Panc1 (cell line): ENCODE data around the gene EMX2. TPM values are rescaled to one million over a fixed set of nuclear protein-coding genes. Genes with fewer than 3 reads are reported as not detected.

Source experiments
- ATAC-seq: fragments of 200-7000 bp; cut with Tn5 transposase; 2 replicates; pipeline ENCODE4 v1.9.1; 2020; ENCODE audit warnings: mild to moderate bottlenecking, moderate library complexity
- Bru-seq: library from RNA; stranded (reverse); fragments of 400-500 nt; gene quantifications from one replicate; lab custom pipeline; 2021; lab: Mats Ljungman, UMichigan
- BruChase-seq, 2 experiments: library from RNA; stranded (reverse); fragments of 400-500 nt; gene quantifications; one replicate each; lab custom pipeline; 2021; lab: Mats Ljungman, UMichigan
- BruUV-seq: library from RNA; stranded (reverse); fragments of 400-500 nt; replicated peaks from 2 replicates; lab custom pipeline; 2021; lab: Mats Ljungman, UMichigan
- CTCF ChIA-PET: fragments of 300-600 bp; sonication (Branson Sonifier 250); formaldehyde crosslinking; loops from one replicate; lab custom pipeline; 2022; ENCODE audit warnings: antibody characterized with exemption; lab: Charles Lee
- POLR2A ChIA-PET: fragments of 300-600 bp; sonication (Branson Sonifier 250); formaldehyde crosslinking; loops from one replicate; lab custom pipeline; 2022; ENCODE audit warnings: antibody characterized with exemption; lab: Charles Lee
- DNase-seq: peaks from one replicate; pipeline ENCODE4 v3.0.0-alpha.2; 2010; ENCODE audit warnings: low read depth, low spot score
- H3K27ac ChIP-seq: 2 replicates; pipeline ENCODE4 v1.5.1; 2011; ENCODE audit warnings: mild to moderate bottlenecking, low read length, inconsistent platforms
- H3K27me3 ChIP-seq: fragments of 200-500 bp; sonication (Bioruptor generic); 2 replicates; pipeline ENCODE4 v1.6.0; 2014; ENCODE audit warnings: low read length, inconsistent platforms; ENCODE audit not compliant: control insufficient read depth, insufficient read depth
- H3K36me3 ChIP-seq: fragments of 200-500 bp; sonication (Bioruptor generic); 2 replicates; pipeline ENCODE4 v1.5.1; 2014; ENCODE audit warnings: inconsistent platforms, mild to moderate bottlenecking, low read length, moderate library complexity; ENCODE audit not compliant: control insufficient read depth, insufficient read depth
- H3K4me1 ChIP-seq: 2 replicates; pipeline ENCODE4 v1.5.1; 2011; ENCODE audit warnings: inconsistent platforms, mild to moderate bottlenecking, low read length, moderate library complexity; ENCODE audit not compliant: control insufficient read depth, insufficient read depth
- H3K4me3 ChIP-seq, 2 experiments: 2 replicates each; pipeline ENCODE4 v1.5.1; 2011 to 2012; ENCODE audit warnings: low read depth in 2 of 2, low read length in 2 of 2, mild to moderate bottlenecking in 2 of 2, inconsistent platforms in 1 of 2, moderate library complexity in 1 of 2
- H3K9me3 ChIP-seq: fragments of 200-500 bp; sonication (Bioruptor generic); 2 replicates; pipeline ENCODE4 v1.5.1; 2014; ENCODE audit warnings: low read depth, mild to moderate bottlenecking, inconsistent platforms, low read length, moderate library complexity; ENCODE audit not compliant: control insufficient read depth, insufficient read depth
- POLR2AphosphoS5 ChIP-seq: IDR thresholded peaks from 2 replicates; pipeline ENCODE4 v1.6.1; 2012; ENCODE audit warnings: mild to moderate bottlenecking, low read depth, low read length, moderate library complexity
- SIN3A ChIP-seq: IDR thresholded peaks from 2 replicates; pipeline ENCODE4 v1.6.1; 2012; ENCODE audit warnings: low read depth, mild to moderate bottlenecking, low read length, moderate library complexity, borderline replicate concordance; ENCODE audit not compliant: insufficient read depth
- TCF7L2 ChIP-seq: IDR thresholded peaks from 2 replicates; pipeline ENCODE4 v1.6.1; 2011; ENCODE audit warnings: mild to moderate bottlenecking, low read depth, low read length, inconsistent platforms
- in situ Hi-C: cut with HindIII; loops from 2 replicates; pipeline ENCODE4 v1.10.0; 2016; ENCODE audit warnings: low sequenced_read_pairs, low pct_unique_long_range_greater_than_20kb
- intact Hi-C: fragments of 100-400 bp; cut with micrococcal nuclease; formaldehyde crosslinking; loops from one replicate; pipeline ENCODE4 v1.10.0; 2022; ENCODE audit not compliant: unreplicated experiment
- long read RNA-seq: library from polyadenylated mRNA; unstranded; transcript quantifications from one replicate; pipeline ENCODE4 v2.0.0, GENCODE V29; 2021; ENCODE audit not compliant: unreplicated experiment
- polyA plus RNA-seq: library from polyadenylated mRNA; unstranded; fragments of >200 nt; gene quantifications from one replicate; pipeline ENCODE4 v1.2.1, GENCODE V29; 2012; ENCODE audit warnings: missing spikeins; ENCODE audit not compliant: insufficient read length
- total RNA-seq: library from RNA; stranded (reverse); gene quantifications from one replicate; pipeline ENCODE4 v1.2.1, GENCODE V29; 2021; ENCODE audit not compliant: unreplicated experiment
- TF ChIP-seq, protein P1 (sequence below): fragments of 450-650 bp; IDR thresholded peaks from 2 replicates; pipeline ENCODE4 v1.5.1; 2017; ENCODE audit warnings: mild to moderate bottlenecking
- TF ChIP-seq, protein P2 (sequence below), 2 experiments: IDR thresholded peaks; 2 replicates each; pipeline ENCODE4 v1.6.1; 2011 to 2012; ENCODE audit warnings: low read depth in 2 of 2, control low read depth in 1 of 2, low read length in 1 of 2, mild to moderate bottlenecking in 1 of 2, moderate library complexity in 1 of 2; ENCODE audit not compliant: insufficient read depth in 1 of 2

The EMX2 gene
- not detected for total RNA-seq
- polyA plus RNA-seq: not detected
- Bru-seq, nascent RNA: not detected
- percentile 17 among the genes with signal in this experiment for BruChase-seq, experiment 1, labeled RNA remaining after a 2-hour chase
- BruChase-seq, experiment 2, labeled RNA remaining after a 6-hour chase: not detected
- long read RNA-seq: 0 reads

DNA sequence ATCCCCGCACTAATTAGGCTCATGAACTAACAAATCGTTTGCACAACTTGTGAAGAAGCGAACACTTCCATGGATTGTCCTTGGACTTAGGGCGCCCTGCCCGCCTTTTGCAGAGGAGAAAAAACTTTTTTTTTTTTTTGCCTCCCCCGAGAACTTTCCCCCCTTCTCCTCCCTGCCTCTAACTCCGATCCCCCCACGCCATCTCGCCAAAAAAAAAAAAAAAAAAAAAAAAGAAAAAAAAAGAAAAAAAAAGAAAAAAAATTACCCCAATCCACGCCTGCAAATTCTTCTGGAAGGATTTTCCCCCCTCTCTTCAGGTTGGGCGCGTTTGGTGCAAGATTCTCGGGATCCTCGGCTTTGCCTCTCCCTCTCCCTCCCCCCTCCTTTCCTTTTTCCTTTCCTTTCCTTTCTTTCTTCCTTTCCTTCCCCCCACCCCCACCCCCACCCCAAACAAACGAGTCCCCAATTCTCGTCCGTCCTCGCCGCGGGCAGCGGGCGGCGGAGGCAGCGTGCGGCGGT lies at the start of gene EMX2:
Gene EMX2, plus strand, starts transcription at position 41 of the 519 bp plus-strand sequence. CDS start 522 bp downstream, outside the sequence.
- Histone ChIP-seq H3K27ac (no peak within 1 kb of the TSS), H3K27me3 (peaks cover 38% of the 10 kb centered on the region), H3K9me3 (no peaks in the 10 kb centered on the region), H3K4me1 (peaks cover 9% of the 10 kb centered on the region; the same call in 1 of the 2 replicates), H3K4me3 (peak within 1 kb of the TSS; percentile 28 to 48), H3K36me3 (no peaks in the 10 kb centered on the region)
- in situ Hi-C loops (no loop called here), intact Hi-C loops (no loop called here)
- ChIA-PET CTCF (interaction anchor here (0.6 kb wide), 1 partner anchor 157 kb away, joined by 6 read pairs; no protein-coding TSS in a partner anchor), POLR2A (no interaction called here)
- ATAC-seq (no peak), DNase-seq (no peak)
- TF ChIP-seq TCF7L2: no peak
- TF ChIP-seq, protein P1, sequence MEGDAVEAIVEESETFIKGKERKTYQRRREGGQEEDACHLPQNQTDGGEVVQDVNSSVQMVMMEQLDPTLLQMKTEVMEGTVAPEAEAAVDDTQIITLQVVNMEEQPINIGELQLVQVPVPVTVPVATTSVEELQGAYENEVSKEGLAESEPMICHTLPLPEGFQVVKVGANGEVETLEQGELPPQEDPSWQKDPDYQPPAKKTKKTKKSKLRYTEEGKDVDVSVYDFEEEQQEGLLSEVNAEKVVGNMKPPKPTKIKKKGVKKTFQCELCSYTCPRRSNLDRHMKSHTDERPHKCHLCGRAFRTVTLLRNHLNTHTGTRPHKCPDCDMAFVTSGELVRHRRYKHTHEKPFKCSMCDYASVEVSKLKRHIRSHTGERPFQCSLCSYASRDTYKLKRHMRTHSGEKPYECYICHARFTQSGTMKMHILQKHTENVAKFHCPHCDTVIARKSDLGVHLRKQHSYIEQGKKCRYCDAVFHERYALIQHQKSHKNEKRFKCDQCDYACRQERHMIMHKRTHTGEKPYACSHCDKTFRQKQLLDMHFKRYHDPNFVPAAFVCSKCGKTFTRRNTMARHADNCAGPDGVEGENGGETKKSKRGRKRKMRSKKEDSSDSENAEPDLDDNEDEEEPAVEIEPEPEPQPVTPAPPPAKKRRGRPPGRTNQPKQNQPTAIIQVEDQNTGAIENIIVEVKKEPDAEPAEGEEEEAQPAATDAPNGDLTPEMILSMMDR: no peak
- TF ChIP-seq, protein P2, sequence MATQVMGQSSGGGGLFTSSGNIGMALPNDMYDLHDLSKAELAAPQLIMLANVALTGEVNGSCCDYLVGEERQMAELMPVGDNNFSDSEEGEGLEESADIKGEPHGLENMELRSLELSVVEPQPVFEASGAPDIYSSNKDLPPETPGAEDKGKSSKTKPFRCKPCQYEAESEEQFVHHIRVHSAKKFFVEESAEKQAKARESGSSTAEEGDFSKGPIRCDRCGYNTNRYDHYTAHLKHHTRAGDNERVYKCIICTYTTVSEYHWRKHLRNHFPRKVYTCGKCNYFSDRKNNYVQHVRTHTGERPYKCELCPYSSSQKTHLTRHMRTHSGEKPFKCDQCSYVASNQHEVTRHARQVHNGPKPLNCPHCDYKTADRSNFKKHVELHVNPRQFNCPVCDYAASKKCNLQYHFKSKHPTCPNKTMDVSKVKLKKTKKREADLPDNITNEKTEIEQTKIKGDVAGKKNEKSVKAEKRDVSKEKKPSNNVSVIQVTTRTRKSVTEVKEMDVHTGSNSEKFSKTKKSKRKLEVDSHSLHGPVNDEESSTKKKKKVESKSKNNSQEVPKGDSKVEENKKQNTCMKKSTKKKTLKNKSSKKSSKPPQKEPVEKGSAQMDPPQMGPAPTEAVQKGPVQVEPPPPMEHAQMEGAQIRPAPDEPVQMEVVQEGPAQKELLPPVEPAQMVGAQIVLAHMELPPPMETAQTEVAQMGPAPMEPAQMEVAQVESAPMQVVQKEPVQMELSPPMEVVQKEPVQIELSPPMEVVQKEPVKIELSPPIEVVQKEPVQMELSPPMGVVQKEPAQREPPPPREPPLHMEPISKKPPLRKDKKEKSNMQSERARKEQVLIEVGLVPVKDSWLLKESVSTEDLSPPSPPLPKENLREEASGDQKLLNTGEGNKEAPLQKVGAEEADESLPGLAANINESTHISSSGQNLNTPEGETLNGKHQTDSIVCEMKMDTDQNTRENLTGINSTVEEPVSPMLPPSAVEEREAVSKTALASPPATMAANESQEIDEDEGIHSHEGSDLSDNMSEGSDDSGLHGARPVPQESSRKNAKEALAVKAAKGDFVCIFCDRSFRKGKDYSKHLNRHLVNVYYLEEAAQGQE (IDR thresholded peaks at IDR 0.05; ENCODE audit: insufficient read depth in 1 of 2, low read depth in 2 of 2, low read length in 1 of 2): no peak
- TF ChIP-seq POLR2AphosphoS5: no peak
- TF ChIP-seq SIN3A: no peak
- BruUV-seq: no TSS peak

DNA sequence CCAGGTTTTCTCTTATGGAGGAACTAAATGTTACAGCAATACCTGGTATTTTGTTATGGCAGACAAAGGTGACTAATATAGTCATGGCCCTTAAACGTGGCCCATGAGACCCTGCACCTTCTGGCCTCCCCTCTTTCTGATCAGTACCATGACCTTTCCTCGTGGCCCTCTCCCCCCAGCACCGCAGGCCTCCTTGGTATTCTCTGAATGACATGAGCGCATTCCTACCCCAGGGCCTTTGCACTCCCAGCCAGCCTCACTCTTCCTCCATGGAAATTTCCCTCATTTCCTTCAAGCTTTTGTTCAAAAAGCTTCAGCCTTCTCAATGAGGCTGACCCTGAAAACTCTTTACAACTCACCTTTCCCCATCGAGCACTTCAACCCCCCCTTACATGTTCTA lies 46.5 kb upstream of the EMX2 start:
- ATAC-seq: no peak
- Histone ChIP-seq H3K4me3 (no peak overlapping the region), H3K9me3 (no peaks in the 10 kb centered on the region), H3K27ac (no peak overlapping the region), H3K36me3 (no peaks in the 10 kb centered on the region), H3K4me1 (no peaks in the 10 kb centered on the region), H3K27me3 (peaks cover 25% of the 10 kb centered on the region)
- TF ChIP-seq POLR2AphosphoS5: no peak
- TF ChIP-seq, protein P2 (IDR thresholded peaks at IDR 0.05; ENCODE audit: insufficient read depth in 1 of 2, low read depth in 2 of 2, low read length in 1 of 2): no peak
- no peak for TF ChIP-seq TCF7L2
- no peak for TF ChIP-seq SIN3A
- ChIA-PET POLR2A (no interaction called here), CTCF (interaction anchor here (0.7 to 1.7 kb wide), 3 partner anchors 54 to 1036 kb away, joined by 3 to 5 read pairs (median 3); no protein-coding TSS in a partner anchor)
- intact Hi-C loops (loop anchor here (1.0 to 10.0 kb wide), 5 partner anchors 366 to 1049 kb away; no protein-coding TSS in a partner anchor), in situ Hi-C loops (no loop called here)
- BruUV-seq: no TSS peak
- DNase-seq: no peak
